ENCODE measurements around the gene AVPI1.
A peak's percentile ranks its signal among the peaks of the same experiment; 100 is the strongest.
"Not testable (repeated sequence)": the region's sequence is repeated elsewhere in the genome, so short reads cannot be mapped to it uniquely, and the experiment has no call there.

The AVPI1 gene

GRCh38 chr10:97711640-97712572 is 24.9 kb upstream of the AVPI1 start:
- DNase-seq, result no peak

- DNase-seq, result peak; percentile 88
These were observed 22.2 kb upstream of the AVPI1 start for GRCh38 chr10:97708976-97709946.

GRCh38 chr10:97708167-97708566 is 21.1 kb upstream of the AVPI1 start:
- DNase-seq, result no peak

- DNase-seq, result no peak
These were observed 20.3 kb upstream of the AVPI1 start for GRCh38 chr10:97707134-97707861.

DNA sequence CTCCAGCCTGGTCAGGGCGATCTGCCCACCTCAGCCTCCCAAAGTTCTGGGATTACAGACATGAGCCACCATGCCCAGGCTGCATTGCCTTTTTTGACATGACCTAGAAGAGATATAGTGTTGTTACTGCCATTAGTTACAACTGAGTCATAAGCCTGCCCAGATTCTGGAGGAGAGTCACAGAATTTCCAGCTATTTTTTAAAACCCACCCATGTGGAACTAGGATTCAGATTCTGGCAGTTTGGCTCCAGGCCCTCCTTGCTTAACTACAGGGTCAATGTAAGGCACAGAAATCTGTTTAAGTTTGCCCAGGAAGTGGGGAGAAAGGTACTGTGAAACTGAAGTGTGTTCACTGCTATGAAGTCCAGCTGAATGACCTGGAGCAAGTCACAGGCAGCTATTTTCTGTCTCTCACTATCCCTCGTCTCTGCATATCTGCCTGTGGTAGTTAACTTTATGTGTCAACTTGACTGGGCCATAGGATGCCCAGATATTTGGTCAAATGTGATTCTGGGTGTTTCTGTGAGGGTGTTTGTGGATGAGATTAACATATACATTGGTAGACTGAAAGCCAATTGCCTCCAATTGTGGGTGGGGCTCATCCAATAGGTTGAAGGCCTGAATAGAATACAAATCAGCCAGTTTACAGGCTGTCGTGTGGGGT is 18.1 kb upstream of the AVPI1 start:
- no peak for DNase-seq

DNA sequence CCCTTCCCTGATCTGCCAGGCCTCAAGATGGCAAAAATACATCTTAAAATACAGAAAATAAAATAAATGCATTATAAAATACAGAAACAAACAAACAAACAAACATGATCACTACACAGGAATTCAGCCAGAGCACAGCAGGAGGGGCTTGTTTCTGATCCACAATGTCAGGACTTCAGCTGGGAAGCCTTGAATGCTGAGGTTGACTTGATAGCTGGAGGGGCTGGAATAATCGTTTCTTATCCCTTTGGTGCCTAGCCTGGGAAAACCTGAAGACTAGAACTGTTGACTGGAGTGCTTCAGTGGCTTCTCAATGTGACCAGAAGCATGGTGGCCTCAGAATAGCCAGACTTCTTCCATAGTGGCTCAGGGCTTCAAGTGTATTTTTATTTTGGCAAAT is 17.3 kb upstream of the AVPI1 start:
- no peak for DNase-seq

DNA sequence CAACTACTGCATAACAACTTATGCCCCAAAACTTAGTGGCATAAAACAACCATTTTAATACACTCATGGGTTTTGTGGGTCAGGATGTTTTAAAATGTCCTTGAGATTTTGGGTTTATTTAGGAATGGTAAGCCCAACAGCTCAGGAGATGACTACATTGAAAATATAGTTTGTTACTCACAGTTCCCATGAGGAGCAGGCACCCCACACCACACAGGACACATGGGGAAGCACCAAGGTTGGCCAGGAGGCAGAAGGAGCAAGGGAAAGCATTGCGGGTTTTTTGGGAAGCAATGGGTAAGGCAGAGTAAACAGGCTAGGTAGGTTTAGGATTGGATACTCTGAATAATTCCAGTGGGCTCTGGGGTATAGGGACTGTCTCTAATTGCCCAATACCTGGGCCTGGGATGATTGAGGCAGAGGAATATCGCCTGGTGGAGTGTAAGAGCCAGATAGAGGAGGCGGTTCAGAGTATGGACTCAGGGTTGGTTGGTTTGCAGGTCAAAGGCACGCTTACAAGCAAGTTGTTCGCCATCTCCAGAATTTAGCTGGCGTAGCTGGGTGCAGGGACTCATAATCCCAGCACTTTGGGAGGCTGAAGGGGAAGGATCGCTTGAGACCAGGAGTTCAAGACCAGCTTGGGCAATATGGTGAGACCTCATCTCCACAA is 16.5 kb upstream of the AVPI1 start:
- no peak for DNase-seq

DNA sequence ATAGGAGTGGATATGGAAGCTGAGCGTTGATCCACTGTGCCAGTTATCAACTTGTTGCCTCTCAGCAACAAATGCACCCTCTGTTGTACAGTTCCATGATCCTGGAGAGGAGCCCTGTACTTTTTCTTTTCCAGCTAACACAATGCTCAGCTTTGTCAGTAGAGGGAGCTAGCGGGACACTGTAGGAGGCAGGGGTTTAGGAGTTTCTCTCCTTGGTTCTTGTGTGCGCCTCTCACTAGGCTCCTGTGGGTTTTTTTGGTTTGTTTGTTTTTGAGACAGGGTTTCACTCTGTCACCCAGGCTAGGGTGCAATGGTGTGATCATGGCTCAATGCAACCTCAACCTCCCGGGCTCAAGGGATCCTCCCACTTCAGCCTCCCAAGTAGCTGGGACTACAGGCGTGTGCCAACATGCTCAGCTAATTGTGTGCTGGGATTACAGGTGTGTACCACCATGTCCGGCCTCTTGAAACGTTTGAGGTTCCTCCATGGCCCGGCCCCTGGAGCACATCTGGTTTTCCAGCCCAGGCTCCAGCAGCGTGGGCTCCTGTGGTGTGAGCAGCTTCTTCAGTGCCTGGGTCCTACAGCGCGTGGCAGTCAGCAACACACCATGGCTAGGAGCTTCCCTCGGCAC is 14.5 kb upstream of the AVPI1 start:
- DNase-seq, result peak; percentile 85

- DNase-seq, result peak; percentile 68
These were observed 11.1 kb upstream of the AVPI1 start for GRCh38 chr10:97698072-97698655.

DNA sequence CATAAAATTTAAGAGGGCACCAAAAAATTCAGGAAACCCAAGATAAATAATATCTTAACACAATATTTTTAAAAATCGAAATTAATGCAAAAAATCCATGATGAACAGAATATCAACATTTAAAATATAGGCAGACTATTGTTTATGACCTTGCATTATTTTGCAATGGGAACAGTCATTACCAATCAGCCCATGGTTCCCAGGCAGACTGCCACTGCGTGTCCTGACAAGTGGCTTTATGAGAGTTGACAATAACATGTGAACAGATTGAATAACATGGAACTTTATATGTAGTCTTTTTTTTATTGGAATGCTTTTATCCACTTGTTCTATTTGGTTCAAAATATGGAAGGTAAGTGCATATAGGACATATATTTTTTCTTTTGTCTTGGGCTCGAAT is 3.1 kb upstream of the AVPI1 start:
- DNase-seq, result no peak

DNA sequence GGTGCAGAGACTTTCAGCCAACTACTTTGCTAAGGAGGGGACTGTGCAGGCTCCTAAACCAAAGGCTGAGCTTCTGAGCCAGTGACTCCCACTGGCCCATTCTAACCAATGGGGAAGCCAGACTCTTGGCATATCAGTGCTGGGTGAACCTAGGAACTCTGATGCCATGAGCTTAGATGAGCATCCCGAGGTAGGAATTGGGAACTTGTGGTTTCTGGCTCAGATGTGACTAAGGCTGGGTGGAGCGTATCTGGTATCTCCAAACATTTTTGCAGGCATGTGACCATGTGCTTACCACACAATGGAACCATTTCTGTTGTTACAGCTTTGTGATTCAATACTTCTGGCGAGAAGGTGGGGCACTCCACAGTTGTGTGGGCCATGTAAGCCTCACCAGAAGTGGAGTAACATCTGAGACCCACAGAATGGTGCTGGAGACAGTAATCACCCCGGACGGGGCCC is 2.5 kb upstream of the AVPI1 start:
- no peak for DNase-seq

- DNase-seq, result no peak
These were observed 1.0 kb upstream of the AVPI1 start for GRCh38 chr10:97687785-97688781.

DNA sequence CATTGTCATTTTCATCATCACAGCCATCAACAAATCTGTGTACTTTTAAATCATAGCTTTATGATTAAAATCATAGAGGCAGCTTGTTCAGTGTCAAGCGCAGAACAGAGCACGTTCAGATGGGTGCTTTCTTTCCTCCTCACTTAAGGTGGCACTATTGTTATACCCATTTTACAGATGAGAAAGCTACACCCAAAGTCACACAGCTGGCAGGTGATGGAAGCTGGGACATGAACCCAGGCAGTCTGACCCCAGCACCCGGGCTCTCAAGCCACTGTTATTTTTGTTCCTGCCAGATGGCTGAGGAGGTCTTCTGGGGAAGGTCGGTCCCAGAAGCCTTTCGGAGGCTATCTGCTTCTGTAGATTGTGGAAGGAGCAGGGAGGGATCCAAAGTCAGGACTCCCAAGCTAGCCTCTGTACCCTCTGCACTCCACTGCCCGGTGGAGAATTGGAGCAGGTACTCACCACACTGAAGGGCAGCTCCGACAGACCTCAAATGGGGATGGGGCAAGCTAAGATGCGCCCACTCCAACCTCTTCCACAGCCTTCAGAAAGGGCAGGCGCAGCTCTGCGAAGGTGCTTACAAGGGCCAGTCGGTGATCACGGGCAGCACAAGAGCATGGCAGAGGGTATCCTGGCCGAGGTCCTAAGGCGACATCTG is 610 bp downstream of the AVPI1 start:
- DNase-seq, result no peak

GRCh38 chr10:97685395-97685958 is 1.6 kb downstream of the AVPI1 start:
- DNase-seq, result no peak

GRCh38 chr10:97684866-97685394 is 2.1 kb downstream of the AVPI1 start:
- DNase-seq, result no peak

- DNase-seq, result not testable (repeated sequence)
These were observed 2.7 kb downstream of the AVPI1 start for GRCh38 chr10:97684368-97684713.

DNA sequence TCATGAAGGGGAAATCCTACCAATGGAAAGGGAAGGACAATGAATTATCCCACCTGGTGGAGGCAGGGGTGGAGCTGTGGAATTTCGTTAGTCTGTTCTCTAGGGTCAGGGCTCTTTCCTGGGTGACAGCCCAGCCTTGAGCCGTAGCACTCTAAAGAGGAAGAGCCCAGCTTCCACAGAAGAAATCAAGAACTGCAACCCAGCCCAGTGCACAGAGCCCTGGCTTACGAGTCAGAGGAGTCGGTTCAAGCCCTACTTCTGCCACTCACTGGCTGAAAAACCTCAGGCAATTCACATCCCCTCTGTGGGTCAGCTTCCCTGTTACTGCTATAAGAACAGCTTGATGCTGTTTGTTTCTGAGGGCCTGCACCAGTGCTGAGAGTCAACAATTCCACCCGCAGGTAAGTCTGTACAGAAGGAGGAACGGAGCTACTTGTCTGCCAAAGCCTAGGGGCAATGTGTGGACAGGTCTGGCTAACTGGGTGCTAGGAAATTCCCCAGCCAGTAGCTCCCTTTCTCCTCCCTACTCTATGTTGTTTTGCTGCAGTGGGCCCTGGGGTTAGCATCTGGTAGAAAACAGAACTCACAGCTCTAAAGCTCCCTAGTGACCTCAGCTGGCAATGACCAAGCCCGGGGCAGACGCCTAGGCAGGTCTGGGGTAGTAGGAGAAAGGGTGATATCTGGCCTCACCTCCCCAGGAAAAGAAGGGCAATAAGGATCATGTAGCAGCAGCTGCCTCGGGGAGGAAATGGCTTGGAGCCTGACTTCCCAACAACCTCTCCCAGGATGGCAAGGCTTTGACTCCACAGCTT is 3.3 kb downstream of the AVPI1 start:
- DNase-seq, result no peak

All from eye (tissue), 1 donor.